Cardiac muscle cell (in vitro differentiated cells and primary cell): ENCODE measurements around the gene NAT9. TPM values are rescaled to one million over a fixed set of nuclear protein-coding genes. Genes with fewer than 3 reads are reported as not detected.

Experiments
- DNase-seq, 2 donors: peaks; one replicate each; pipeline versions ENCODE4 v3.0.0 to v3.0.0-alpha.2; 2010 to 2017; ENCODE audit warnings: low read depth in 1 of 2, low spot score in 1 of 2
- H3K27ac ChIP-seq: fragments of 200-600 bp; sonication (generic); 2 replicates; pipeline ENCODE4 v1.5.1; 2016
- H3K27me3 ChIP-seq: fragments of 200-600 bp; sonication (generic); 2 replicates; pipeline ENCODE4 v1.6.0; 2016; ENCODE audit warnings: control low read depth
- H3K36me3 ChIP-seq: fragments of 200-600 bp; sonication (generic); 2 replicates; pipeline ENCODE4 v1.5.1; 2016; ENCODE audit warnings: control low read depth
- H3K4me1 ChIP-seq: fragments of 200-600 bp; sonication (generic); 2 replicates; pipeline ENCODE4 v1.8.1; 2017; ENCODE audit warnings: low read depth, mild to moderate bottlenecking, mixed run types
- H3K4me3 ChIP-seq: fragments of 200-600 bp; sonication (generic); 2 replicates; pipeline ENCODE4 v1.5.1; 2016; ENCODE audit warnings: mild to moderate bottlenecking
- H3K9me3 ChIP-seq: fragments of 200-600 bp; sonication (generic); 2 replicates; pipeline ENCODE4 v1.5.1; 2017; ENCODE audit warnings: low read depth, mild to moderate bottlenecking, control low read depth
- polyA plus RNA-seq: library from polyadenylated mRNA; unstranded; fragments of >200 nt; fragmentation: Nextera tagmentation; extraction: Ambion mirVana; gene quantifications from 2 replicates; pipeline ENCODE4 v1.2.1, GENCODE V29; 2016
- total RNA-seq: library from RNA; depleted of rRNA; stranded (reverse); fragments of >200 nt; gene quantifications from 2 replicates; pipeline ENCODE4 v1.2.3, GENCODE V29; 2016
- TF ChIP-seq, protein P1 (sequence below): IDR thresholded peaks from 2 replicates; pipeline ENCODE4 v1.5.1; 2012; ENCODE audit warnings: low read depth, mild to moderate bottlenecking, low read length

NAT9 gene
- total and polyA plus RNA-seq, 2 experiments from 2014 or later: 56.2 to 73.1 TPM

DNA sequence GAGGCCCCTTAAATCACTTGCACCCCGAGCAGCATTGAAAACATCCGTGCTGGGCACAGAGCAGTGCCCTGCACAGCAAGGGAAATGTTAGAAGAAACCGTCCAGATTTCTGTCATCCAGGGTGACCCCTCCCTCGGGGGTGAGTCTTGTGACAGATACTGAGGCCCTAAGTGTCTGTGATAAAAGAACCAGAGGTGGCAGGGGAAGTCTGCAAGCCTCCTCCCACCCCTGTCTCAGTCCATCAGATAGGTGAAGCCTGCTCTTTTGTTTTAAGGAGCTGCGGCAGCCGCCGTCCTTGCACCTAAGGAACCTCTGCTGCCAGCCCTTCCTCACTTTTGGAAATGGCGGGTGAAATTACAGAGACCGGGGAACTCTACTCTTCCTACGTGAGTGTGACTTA is 845 bp upstream of the NAT9 start:
- Histone ChIP-seq H3K27me3 (no peaks in the 10 kb centered on the region), H3K27ac (peak overlapping the region; percentile 57), H3K4me1 (peaks cover 7% of the 10 kb centered on the region), H3K9me3 (no peaks in the 10 kb centered on the region), H3K36me3 (no peaks in the 10 kb centered on the region), H3K4me3 (peak overlapping the region; percentile 61)
- DNase-seq: no peak
- TF ChIP-seq, protein P1, sequence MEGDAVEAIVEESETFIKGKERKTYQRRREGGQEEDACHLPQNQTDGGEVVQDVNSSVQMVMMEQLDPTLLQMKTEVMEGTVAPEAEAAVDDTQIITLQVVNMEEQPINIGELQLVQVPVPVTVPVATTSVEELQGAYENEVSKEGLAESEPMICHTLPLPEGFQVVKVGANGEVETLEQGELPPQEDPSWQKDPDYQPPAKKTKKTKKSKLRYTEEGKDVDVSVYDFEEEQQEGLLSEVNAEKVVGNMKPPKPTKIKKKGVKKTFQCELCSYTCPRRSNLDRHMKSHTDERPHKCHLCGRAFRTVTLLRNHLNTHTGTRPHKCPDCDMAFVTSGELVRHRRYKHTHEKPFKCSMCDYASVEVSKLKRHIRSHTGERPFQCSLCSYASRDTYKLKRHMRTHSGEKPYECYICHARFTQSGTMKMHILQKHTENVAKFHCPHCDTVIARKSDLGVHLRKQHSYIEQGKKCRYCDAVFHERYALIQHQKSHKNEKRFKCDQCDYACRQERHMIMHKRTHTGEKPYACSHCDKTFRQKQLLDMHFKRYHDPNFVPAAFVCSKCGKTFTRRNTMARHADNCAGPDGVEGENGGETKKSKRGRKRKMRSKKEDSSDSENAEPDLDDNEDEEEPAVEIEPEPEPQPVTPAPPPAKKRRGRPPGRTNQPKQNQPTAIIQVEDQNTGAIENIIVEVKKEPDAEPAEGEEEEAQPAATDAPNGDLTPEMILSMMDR: no peak

GRCh38 chr17:74775409-74776043 is 619 bp downstream of the NAT9 start:
- H3K36me3 ChIP-seq: no peaks in the 10 kb centered on the region
- H3K27me3 ChIP-seq: no peaks in the 10 kb centered on the region
- H3K4me1 ChIP-seq: peaks cover 7% of the 10 kb centered on the region
- no peaks in the 10 kb centered on the region for H3K9me3 ChIP-seq
- no peak for DNase-seq
- TF ChIP-seq, protein P1: no peak
- peak overlapping the region; percentile 61 for H3K4me3 ChIP-seq
- peak overlapping the region; percentile 83 for H3K27ac ChIP-seq

- peaks cover 7% of the 10 kb centered on the region for H3K4me1 ChIP-seq
- H3K4me3 ChIP-seq: no peak overlapping the region
- no peaks in the 10 kb centered on the region for H3K36me3 ChIP-seq
- TF ChIP-seq, protein P1: no peak
- peak in 1 of 2 donors; percentile 78 for DNase-seq
- no peak overlapping the region for H3K27ac ChIP-seq
- H3K27me3 ChIP-seq: no peaks in the 10 kb centered on the region
- H3K9me3 ChIP-seq: no peaks in the 10 kb centered on the region
Observed at GRCh38 chr17:74773871-74774286, 2.3 kb downstream of the NAT9 start.

- Histone ChIP-seq H3K27me3 (no peaks in the 10 kb centered on the region), H3K9me3 (no peaks in the 10 kb centered on the region), H3K4me3 (no peak overlapping the region), H3K4me1 (peaks cover 7% of the 10 kb centered on the region), H3K36me3 (no peaks in the 10 kb centered on the region), H3K27ac (no peak overlapping the region)
- TF ChIP-seq, protein P1: no peak
- DNase-seq: no peak
Observed at GRCh38 chr17:74773414-74773813, 2.7 kb downstream of the NAT9 start.

GRCh38 chr17:74772053-74772452 is 4.1 kb downstream of the NAT9 start:
- H3K9me3 ChIP-seq: no peaks in the 10 kb centered on the region
- no peak overlapping the region for H3K27ac ChIP-seq

More at GRCh38 chr17:74772053-74772452, 4.1 kb downstream of the NAT9 start:
- peaks cover 3% of the 10 kb centered on the region for H3K4me1 ChIP-seq
- H3K4me3 ChIP-seq: no peak overlapping the region
- TF ChIP-seq, protein P1: no peak
- no peaks in the 10 kb centered on the region for H3K36me3 ChIP-seq
- no peaks in the 10 kb centered on the region for H3K27me3 ChIP-seq
- no peak for DNase-seq
